ENCODE measurements around the gene OR5H6.
"Not testable (repeated sequence)": the region's sequence is repeated elsewhere in the genome, so short reads cannot be mapped to it uniquely, and the experiment has no call there.

OR5H6 gene

GRCh38 chr3:98263944-98264343, at the start of gene OR5H6:
OR5H6 (plus strand) TSS chr3:98264244; CDS start chr3:98264333, 89 bp downstream.
- Mint-ChIP-seq H3K4me1 (no peaks in the 10 kb centered on the region), H3K27ac (no peak within 1 kb of the TSS), H3K36me3 (no peaks in the 10 kb centered on the region), H3K4me3 (no peak within 1 kb of the TSS), H3K27me3 (no peaks in the 10 kb centered on the region), H3K9me3 (peaks cover 0 to 6% of the 10 kb centered on the region in 2 donors)
- ATAC-seq (replicated peaks) (no peak), DNase-seq (no peak)

- Mint-ChIP-seq H3K27ac (no peak overlapping the region), H3K4me3 (no peak overlapping the region), H3K36me3 (no peaks in the 10 kb centered on the region), H3K4me1 (no peaks in the 10 kb centered on the region), H3K27me3 (no peaks in the 10 kb centered on the region), H3K9me3 (peaks cover 0 to 1% of the 10 kb centered on the region in 2 donors)
- no peak for DNase-seq
- no peak for ATAC-seq (replicated peaks)
Measured at GRCh38 chr3:98215051-98215450, 49.0 kb upstream of the OR5H6 start.

- Mint-ChIP-seq H3K4me3 (no peak overlapping the region), H3K4me1 (no peaks in the 10 kb centered on the region), H3K36me3 (no peaks in the 10 kb centered on the region), H3K9me3 (peaks cover 0 to 1% of the 10 kb centered on the region in 2 donors), H3K27ac (no peak overlapping the region), H3K27me3 (no peaks in the 10 kb centered on the region)
- DNase-seq (no peak), ATAC-seq (replicated peaks) (no peak)
Measured at GRCh38 chr3:98223907-98224672, 40.0 kb upstream of the OR5H6 start.

GRCh38 chr3:98232489-98232888, 31.6 kb upstream of the OR5H6 start:
- no peaks in the 10 kb centered on the region for H3K36me3 Mint-ChIP-seq
- no peaks in the 10 kb centered on the region for H3K27me3 Mint-ChIP-seq
- H3K27ac Mint-ChIP-seq = no peak overlapping the region
- H3K4me3 Mint-ChIP-seq = no peak overlapping the region
- ATAC-seq (replicated peaks) = no peak
- H3K9me3 Mint-ChIP-seq = peaks cover 0 to 5% of the 10 kb centered on the region in 2 donors
- no peaks in the 10 kb centered on the region for H3K4me1 Mint-ChIP-seq
- DNase-seq = no peak

- Mint-ChIP-seq H3K36me3 (no peaks in the 10 kb centered on the region), H3K27me3 (no peaks in the 10 kb centered on the region), H3K27ac (no peak overlapping the region), H3K9me3 (peaks cover 0 to 3% of the 10 kb centered on the region in 2 donors), H3K4me1 (no peaks in the 10 kb centered on the region), H3K4me3 (no peak overlapping the region)
- ATAC-seq (replicated peaks) (no peak), DNase-seq (no peak)
Measured at GRCh38 chr3:98233468-98233867, 30.6 kb upstream of the OR5H6 start.

- no peak overlapping the region for H3K27ac Mint-ChIP-seq
- no peak for ATAC-seq (replicated peaks)
- no peaks in the 10 kb centered on the region for H3K36me3 Mint-ChIP-seq
- no peaks in the 10 kb centered on the region for H3K27me3 Mint-ChIP-seq
- H3K9me3 Mint-ChIP-seq = peaks cover 6 to 11% of the 10 kb centered on the region in 2 donors
- no peaks in the 10 kb centered on the region for H3K4me1 Mint-ChIP-seq
- no peak overlapping the region for H3K4me3 Mint-ChIP-seq
- DNase-seq = no peak
Measured at GRCh38 chr3:98240131-98240530, 23.9 kb upstream of the OR5H6 start.

GRCh38 chr3:98242155-98242554, 21.9 kb upstream of the OR5H6 start:
- Mint-ChIP-seq H3K4me3 (no peak overlapping the region), H3K9me3 (peaks cover 8 to 14% of the 10 kb centered on the region in 2 donors), H3K27me3 (no peaks in the 10 kb centered on the region), H3K4me1 (no peaks in the 10 kb centered on the region), H3K27ac (no peak overlapping the region), H3K36me3 (no peaks in the 10 kb centered on the region)
- DNase-seq = no peak
- ATAC-seq (replicated peaks) = no peak

- Mint-ChIP-seq H3K36me3 (no peaks in the 10 kb centered on the region), H3K9me3 (peaks cover 8 to 14% of the 10 kb centered on the region in 2 donors), H3K4me3 (no peak overlapping the region), H3K27ac (no peak overlapping the region), H3K4me1 (no peaks in the 10 kb centered on the region), H3K27me3 (no peaks in the 10 kb centered on the region)
- DNase-seq (no peak), ATAC-seq (replicated peaks) (no peak)
Measured at GRCh38 chr3:98243843-98244242, 20.2 kb upstream of the OR5H6 start.

- H3K4me3 Mint-ChIP-seq = no peak overlapping the region
- no peaks in the 10 kb centered on the region for H3K27me3 Mint-ChIP-seq
- H3K36me3 Mint-ChIP-seq = no peaks in the 10 kb centered on the region
- peaks cover 8 to 14% of the 10 kb centered on the region in 2 donors for H3K9me3 Mint-ChIP-seq
- ATAC-seq (replicated peaks) = no peak
- no peak overlapping the region for H3K27ac Mint-ChIP-seq
- no peak for DNase-seq
- H3K4me1 Mint-ChIP-seq = no peaks in the 10 kb centered on the region
Measured at GRCh38 chr3:98246142-98246541, 17.9 kb upstream of the OR5H6 start.

GRCh38 chr3:98256026-98256425, 8.0 kb upstream of the OR5H6 start:
- H3K27me3 Mint-ChIP-seq; H3K27ac Mint-ChIP-seq; H3K4me3 Mint-ChIP-seq; H3K36me3 Mint-ChIP-seq; DNase-seq; ATAC-seq (replicated peaks); H3K4me1 Mint-ChIP-seq: not testable (repeated sequence)
- peaks cover 0 to 19% of the 10 kb centered on the region in 2 donors for H3K9me3 Mint-ChIP-seq

GRCh38 chr3:98259707-98260106, 4.3 kb upstream of the OR5H6 start:
- Mint-ChIP-seq H3K4me1 (no peaks in the 10 kb centered on the region), H3K36me3 (no peaks in the 10 kb centered on the region), H3K4me3 (no peak overlapping the region), H3K27ac (no peak overlapping the region), H3K9me3 (peaks cover 0 to 13% of the 10 kb centered on the region in 2 donors), H3K27me3 (no peaks in the 10 kb centered on the region)
- DNase-seq (no peak), ATAC-seq (replicated peaks) (no peak)

- H3K36me3 Mint-ChIP-seq = no peaks in the 10 kb centered on the region
- peaks cover 0 to 13% of the 10 kb centered on the region in 2 donors for H3K9me3 Mint-ChIP-seq
- DNase-seq = no peak
- no peak overlapping the region for H3K27ac Mint-ChIP-seq
- H3K27me3 Mint-ChIP-seq = no peaks in the 10 kb centered on the region
- H3K4me3 Mint-ChIP-seq = no peak overlapping the region
- ATAC-seq (replicated peaks) = no peak
- no peaks in the 10 kb centered on the region for H3K4me1 Mint-ChIP-seq
Measured at GRCh38 chr3:98262046-98262445, 2.0 kb upstream of the OR5H6 start.

GRCh38 chr3:98269846-98270245, 5.8 kb downstream of the OR5H6 start:
- peaks cover 0 to 8% of the 10 kb centered on the region in 2 donors for H3K36me3 Mint-ChIP-seq
- no peak for ATAC-seq (replicated peaks)
- H3K4me1 Mint-ChIP-seq = no peaks in the 10 kb centered on the region
- H3K27ac Mint-ChIP-seq = no peak overlapping the region
- H3K4me3 Mint-ChIP-seq = no peak overlapping the region
- DNase-seq = no peak
- H3K27me3 Mint-ChIP-seq = no peaks in the 10 kb centered on the region
- peaks cover 15 to 16% of the 10 kb centered on the region in 2 donors for H3K9me3 Mint-ChIP-seq

- ATAC-seq (replicated peaks) = no peak
- Mint-ChIP-seq H3K27me3 (no peaks in the 10 kb centered on the region), H3K4me1 (no peaks in the 10 kb centered on the region), H3K27ac (no peak overlapping the region), H3K9me3 (peaks cover 15 to 16% of the 10 kb centered on the region in 2 donors), H3K4me3 (no peak overlapping the region), H3K36me3 (peaks cover 0 to 8% of the 10 kb centered on the region in 2 donors)
- no peak for DNase-seq
Measured at GRCh38 chr3:98272126-98272525, 8.1 kb downstream of the OR5H6 start.

- DNase-seq (no peak), ATAC-seq (replicated peaks) (no peak)
- Mint-ChIP-seq H3K9me3 (peaks cover 8 to 12% of the 10 kb centered on the region in 2 donors), H3K4me1 (no peaks in the 10 kb centered on the region), H3K27me3 (no peaks in the 10 kb centered on the region), H3K36me3 (peaks cover 0 to 8% of the 10 kb centered on the region in 2 donors), H3K27ac (no peak overlapping the region), H3K4me3 (no peak overlapping the region)
Measured at GRCh38 chr3:98274914-98275313, 10.9 kb downstream of the OR5H6 start.

All from stimulated activated naive B cell treated with anti-CD40 and anti-IgM and Interleukin-4, amounts not matched to agents 10 μg/mL and 1 μg/mL and 100 μg/mL, for 72 hours (primary cell).